ENCODE results near the gene MYBPHL.

Gene MYBPHL

DNA sequence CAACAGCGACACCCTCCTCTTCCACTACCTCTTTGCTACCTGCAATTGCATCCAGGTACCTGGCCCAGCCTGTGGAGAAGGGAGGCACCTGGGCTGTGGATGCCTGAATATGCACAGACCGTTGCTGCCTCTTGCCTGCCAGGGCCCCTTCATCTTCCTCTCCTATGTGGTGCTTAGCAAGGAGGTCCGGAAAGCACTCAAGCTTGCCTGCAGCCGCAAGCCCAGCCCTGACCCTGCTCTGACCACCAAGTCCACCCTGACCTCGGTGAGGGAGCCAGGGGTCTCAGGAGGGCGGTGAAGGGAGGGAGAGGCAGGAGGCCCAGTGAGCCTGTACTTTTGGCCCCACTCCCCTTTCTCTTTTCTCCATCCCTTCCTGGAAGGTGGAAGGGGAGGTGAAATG is 35.4 kb downstream of the MYBPHL start:
- Histone ChIP-seq H3K79me2 (ENCODE audit: insufficient read depth, low read depth) (no peaks in the 10 kb centered on the region), H4K20me1 (ENCODE audit: insufficient read depth) (no peaks in the 10 kb centered on the region), H3K27me3 (ENCODE audit: insufficient read depth, low read depth) (no peaks in the 10 kb centered on the region), H3K9ac (no peak overlapping the region), H3K27ac (no peak overlapping the region), H2AFZ (ENCODE audit: low read depth) (no peak overlapping the region), H3K4me2 (no peak overlapping the region), H3K4me1 (ENCODE audit: low read depth, poor library complexity, severe bottlenecking) (peaks cover 2% of the 10 kb centered on the region), H3K36me3 (ENCODE audit: insufficient read depth) (no peaks in the 10 kb centered on the region), H3K4me3 (IDR thresholded peaks at IDR 0.05; ENCODE audit: insufficient read depth, low read depth, low read length) (no peak overlapping the region)
- no peak for TF ChIP-seq CTCF (conservative IDR thresholded peaks at IDR 0.05; ENCODE audit: low read depth, low read length)

- Histone ChIP-seq H3K36me3 (ENCODE audit: insufficient read depth) (no peaks in the 10 kb centered on the region), H3K27ac (no peak overlapping the region)
Observed at GRCh38 chr1:109270623-109271317, 36.0 kb downstream of the MYBPHL start.

GRCh38 chr1:109269981-109270622 is 36.7 kb downstream of the MYBPHL start:
- no peaks in the 10 kb centered on the region for H3K36me3 ChIP-seq (ENCODE audit: insufficient read depth)
- no peaks in the 10 kb centered on the region for H3K27me3 ChIP-seq (ENCODE audit: insufficient read depth, low read depth)
- no peak overlapping the region for H2AFZ ChIP-seq (ENCODE audit: low read depth)
- no peak overlapping the region for H3K4me3 ChIP-seq (IDR thresholded peaks at IDR 0.05; ENCODE audit: insufficient read depth, low read depth, low read length)
- TF ChIP-seq CTCF (conservative IDR thresholded peaks at IDR 0.05; ENCODE audit: low read depth, low read length), result no peak
- no peaks in the 10 kb centered on the region for H3K79me2 ChIP-seq (ENCODE audit: insufficient read depth, low read depth)
- H3K9ac ChIP-seq, result no peak overlapping the region
- no peaks in the 10 kb centered on the region for H3K4me1 ChIP-seq (ENCODE audit: low read depth, poor library complexity, severe bottlenecking)
- H4K20me1 ChIP-seq (ENCODE audit: insufficient read depth), result no peaks in the 10 kb centered on the region
- H3K27ac ChIP-seq, result no peak overlapping the region
- no peak overlapping the region for H3K4me2 ChIP-seq

More at GRCh38 chr1:109270623-109271317, 36.0 kb downstream of the MYBPHL start:
- Histone ChIP-seq H3K27me3 (ENCODE audit: insufficient read depth, low read depth) (no peaks in the 10 kb centered on the region), H3K79me2 (ENCODE audit: insufficient read depth, low read depth) (no peaks in the 10 kb centered on the region), H3K4me1 (ENCODE audit: low read depth, poor library complexity, severe bottlenecking) (no peaks in the 10 kb centered on the region), H4K20me1 (ENCODE audit: insufficient read depth) (no peaks in the 10 kb centered on the region), H3K9ac (no peak overlapping the region), H2AFZ (ENCODE audit: low read depth) (no peak overlapping the region), H3K4me2 (no peak overlapping the region), H3K4me3 (IDR thresholded peaks at IDR 0.05; ENCODE audit: insufficient read depth, low read depth, low read length) (no peak overlapping the region)
- TF ChIP-seq CTCF (conservative IDR thresholded peaks at IDR 0.05; ENCODE audit: low read depth, low read length), result no peak

DNA sequence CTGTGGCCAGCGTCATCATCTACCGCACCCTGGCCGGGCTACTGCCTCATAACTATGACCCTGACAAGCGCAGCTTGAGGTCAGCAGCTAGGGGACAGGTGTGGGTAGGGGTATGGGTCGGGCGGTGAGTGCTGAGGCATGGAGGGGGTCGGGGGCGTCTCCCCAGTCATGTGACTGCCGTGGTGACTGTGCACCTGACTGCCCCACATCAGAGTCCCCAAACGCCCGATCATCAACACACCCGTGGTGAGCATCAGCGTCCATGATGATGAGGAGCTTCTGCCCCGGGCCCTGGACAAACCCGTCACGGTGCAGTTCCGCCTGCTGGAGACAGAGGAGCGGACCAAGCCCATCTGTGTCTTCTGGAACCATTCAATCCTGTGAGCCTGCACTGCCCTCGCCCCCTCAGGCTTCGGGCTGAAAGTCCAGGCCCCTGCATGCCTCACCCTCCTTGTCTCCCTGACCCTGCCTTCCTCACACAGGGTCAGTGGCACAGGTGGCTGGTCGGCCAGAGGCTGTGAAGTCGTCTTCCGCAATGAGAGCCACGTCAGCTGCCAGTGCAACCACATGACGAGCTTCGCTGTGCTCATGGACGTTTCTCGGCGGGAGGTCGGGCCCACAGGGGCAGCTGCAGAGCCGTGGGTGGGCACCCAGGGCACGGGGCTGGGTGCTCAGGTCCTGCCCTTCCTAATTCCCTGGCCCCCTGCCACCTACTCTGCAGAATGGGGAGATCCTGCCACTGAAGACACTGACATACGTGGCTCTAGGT is 37.4 kb downstream of the MYBPHL start:
- no peaks in the 10 kb centered on the region for H4K20me1 ChIP-seq (ENCODE audit: insufficient read depth)
- H3K9ac ChIP-seq, result no peak overlapping the region
- no peaks in the 10 kb centered on the region for H3K27me3 ChIP-seq (ENCODE audit: insufficient read depth, low read depth)
- H2AFZ ChIP-seq (ENCODE audit: low read depth), result no peak overlapping the region
- TF ChIP-seq CTCF (conservative IDR thresholded peaks at IDR 0.05; ENCODE audit: low read depth, low read length), result no peak
- H3K79me2 ChIP-seq (ENCODE audit: insufficient read depth, low read depth), result no peaks in the 10 kb centered on the region
- no peak overlapping the region for H3K4me2 ChIP-seq
- H3K27ac ChIP-seq, result no peak overlapping the region
- no peaks in the 10 kb centered on the region for H3K36me3 ChIP-seq (ENCODE audit: insufficient read depth)
- H3K4me3 ChIP-seq (IDR thresholded peaks at IDR 0.05; ENCODE audit: insufficient read depth, low read depth, low read length), result no peak overlapping the region
- no peaks in the 10 kb centered on the region for H3K4me1 ChIP-seq (ENCODE audit: low read depth, poor library complexity, severe bottlenecking)
